A549 (cell line): ENCODE measurements around the gene RNF183. TPM values are rescaled to one million over a fixed set of nuclear protein-coding genes. Genes with fewer than 3 reads are reported as not detected.

Experiments
- ATAC-seq, 2 experiments: fragments of 200-7000 bp in 1 of 2; fragments of >200 bp in 1 of 2; cut with Nextera tagmentation in 1 of 2; cut with Tn5 transposase in 1 of 2; 3 replicates each; pipeline versions ENCODE4 v1.8.0 to v1.9.1; 2018 to 2020; ENCODE audit warnings: mild to moderate bottlenecking in 1 of 2, moderate library complexity in 1 of 2
- CTCF ChIA-PET: fragments of 300-600 bp; sonication (Branson Sonifier 250); formaldehyde crosslinking; extraction: SDS; loops from one replicate; lab custom pipeline; 2021; ENCODE audit warnings: antibody characterized with exemption, inconsistent platforms; lab: Yijun Ruan, JAX
- POLR2A ChIA-PET: fragments of 350-600 bp; formaldehyde crosslinking; extraction: SDS; loops from one replicate; lab custom pipeline; 2021; ENCODE audit warnings: antibody characterized with exemption, inconsistent platforms; lab: Yijun Ruan, JAX
- DNase-seq, 2 experiments: peaks; one replicate each; pipeline versions ENCODE4 v3.0.0 to v3.0.0-alpha.2; 2011 to 2016; ENCODE audit warnings: low read depth in 1 of 2, low spot score in 1 of 2
- FAIRE-seq: peaks from 2 replicates; lab custom pipeline; 2011; peaks lifted over from hg19 to GRCh38; lab: Jason Lieb, UNC
- H3K27ac ChIP-seq, 2 experiments: fragments of >200 bp; sonication (Bioruptor Twin); formaldehyde crosslinking; 3 replicates each; pipeline ENCODE4 v1.5.1; 2016 to 2017
- H3K4me1 ChIP-seq: fragments of >200 bp; sonication (Bioruptor Twin); formaldehyde crosslinking; 3 replicates; pipeline ENCODE4 v1.6.1; 2016
- H3K4me2 ChIP-seq: fragments of >200 bp; sonication (Bioruptor Twin); formaldehyde crosslinking; 3 replicates; pipeline ENCODE4 v1.6.1; 2016
- H3K4me3 ChIP-seq: fragments of >200 bp; sonication (Bioruptor Twin); formaldehyde crosslinking; 3 replicates; pipeline ENCODE4 v1.5.1; 2016
- H3K9me3 ChIP-seq: fragments of >200 bp; sonication (Bioruptor Twin); formaldehyde crosslinking; 3 replicates; pipeline ENCODE4 v1.6.1; 2016
- BHLHE40 ChIP-seq: IDR thresholded peaks from 2 replicates; pipeline ENCODE4 v1.6.1; 2012; ENCODE audit warnings: low read depth, low read length, inconsistent platforms
- CEBPB ChIP-seq, 2 experiments: fragments of >200 bp in 1 of 2; sonication (Bioruptor Twin) in 1 of 2; formaldehyde crosslinking in 1 of 2; IDR thresholded peaks; 2 replicates each; pipeline ENCODE4 v1.6.1; 2012 to 2016
- ESRRA ChIP-seq: fragments of 150-350 bp; IDR thresholded peaks from 2 replicates; pipeline ENCODE4 v1.6.1; 2014; ENCODE audit warnings: mild to moderate bottlenecking, low read length, borderline replicate concordance
- FOSB ChIP-seq: fragments of 250-450 bp; sonication (Bioruptor Pico); IDR thresholded peaks from 2 replicates; pipeline ENCODE4 v1.5.0; 2020; ENCODE audit warnings: mild to moderate bottlenecking, moderate library complexity
- FOXS1 ChIP-seq: fragments of 250-450 bp; sonication (Bioruptor Pico); IDR thresholded peaks from 2 replicates; pipeline ENCODE4 v1.5.0; 2020; ENCODE audit warnings: mild to moderate bottlenecking, moderate library complexity
- GATA3 ChIP-seq: IDR thresholded peaks from 2 replicates; pipeline ENCODE4 v1.6.1; 2012; ENCODE audit warnings: borderline replicate concordance
- HEYL ChIP-seq: fragments of 250-450 bp; sonication (Bioruptor Pico); IDR thresholded peaks from 2 replicates; pipeline ENCODE4 v1.8.0; 2021; ENCODE audit warnings: mild to moderate bottlenecking, moderate library complexity
- HOXB13 ChIP-seq: fragments of 250-450 bp; sonication (Bioruptor Pico); IDR thresholded peaks from 2 replicates; pipeline ENCODE4 v1.5.0; 2020; ENCODE audit warnings: low read depth, mild to moderate bottlenecking, moderate library complexity
- JUNB ChIP-seq: fragments of >200 bp; sonication (Bioruptor Twin); formaldehyde crosslinking; IDR thresholded peaks from 2 replicates; pipeline ENCODE4 v1.6.1; 2016
- KDM1A ChIP-seq: fragments of 200-600 bp; sonication (generic); IDR thresholded peaks from 2 replicates; pipeline ENCODE4 v1.6.1; 2016; ENCODE audit warnings: low read depth, mild to moderate bottlenecking
- MYC ChIP-seq: IDR thresholded peaks from 2 replicates; pipeline ENCODE4 v1.6.1; 2012; ENCODE audit warnings: mild to moderate bottlenecking, inconsistent platforms, low read length, improper control_type of control experiment, borderline replicate concordance
- NR3C1 ChIP-seq: fragments of >200 bp; sonication (Bioruptor Twin); formaldehyde crosslinking; IDR thresholded peaks from 3 replicates; pipeline ENCODE4 v1.6.1; 2017
- POLR2AphosphoS2 ChIP-seq: conservative IDR thresholded peaks from 2 replicates; pipeline ENCODE4 v1.6.1; 2012; ENCODE audit warnings: low read length, improper control_type of control experiment, inconsistent platforms
- RNF2 ChIP-seq: fragments of 200-600 bp; sonication (generic); IDR thresholded peaks from 2 replicates; pipeline ENCODE4 v1.6.1; 2016; ENCODE audit warnings: low read depth, mild to moderate bottlenecking, antibody characterized with exemption, moderate library complexity, borderline replicate concordance
- TFCP2L1 ChIP-seq: fragments of 250-450 bp; sonication (Bioruptor Pico); IDR thresholded peaks from 2 replicates; pipeline ENCODE4 v1.5.0; 2021; ENCODE audit warnings: mild to moderate bottlenecking
- ZC3H11A ChIP-seq: fragments of 450-650 bp; IDR thresholded peaks from 2 replicates; pipeline ENCODE4 v1.6.1; 2014; ENCODE audit warnings: antibody characterized with exemption, mild to moderate bottlenecking
- ZNF302 ChIP-seq: fragments of 250-450 bp; sonication (Bioruptor Pico); IDR thresholded peaks from 2 replicates; pipeline ENCODE4 v1.9.0; 2021; ENCODE audit warnings: inconsistent platforms, mild to moderate bottlenecking, moderate library complexity
- WGBS: methylation state at CpG from one replicate; pipeline ENCODE4 v1.1.6; 2017; ENCODE audit errors: missing lambda C conversion rate; 5-methylcytosine and 5-hydroxymethylcytosine counted together
- polyA plus RNA-seq, 4 experiments: library from polyadenylated mRNA; depleted of rRNA in 3 of 4; stranded (reverse); fragments of >200 nt; fragmentation: RNase III in 1 of 4; extraction: RNeasy Plus Mini Kit Qiagen cat#74134 plus additional on column Dnase treatment in 1 of 4; gene quantifications; 2 replicates in 3 of 4; 3 replicates in 1 of 4; pipeline ENCODE4 v1.2.3, GENCODE V29; 2011 to 2017
- TF ChIP-seq, protein P1 (sequence below): IDR thresholded peaks from 2 replicates; pipeline ENCODE4 v1.6.1; 2012
- TF ChIP-seq, protein P2 (sequence below): fragments of 450-650 bp; IDR thresholded peaks from 2 replicates; pipeline ENCODE4 v1.6.1; 2014; ENCODE audit warnings: antibody characterized with exemption
- TF ChIP-seq, protein P3 (sequence below): fragments of 250-450 bp; sonication (Bioruptor Pico); IDR thresholded peaks from 2 replicates; pipeline ENCODE4 v1.5.0; 2020; ENCODE audit warnings: low read depth, mild to moderate bottlenecking, moderate library complexity
- TF ChIP-seq, protein P4 (sequence below): fragments of >200 bp; sonication (Bioruptor Twin); formaldehyde crosslinking; IDR thresholded peaks from 3 replicates; pipeline ENCODE4 v1.6.1; 2016
- TF ChIP-seq, protein P5 (sequence below): IDR thresholded peaks from 2 replicates; pipeline ENCODE4 v1.6.1; 2012; ENCODE audit warnings: low read depth, borderline replicate concordance

The RNF183 gene
- polyA plus RNA-seq, 2 of the 4 experiments (the other 2 are of a cell fraction): 0.13 TPM; not detected in 1

DNA sequence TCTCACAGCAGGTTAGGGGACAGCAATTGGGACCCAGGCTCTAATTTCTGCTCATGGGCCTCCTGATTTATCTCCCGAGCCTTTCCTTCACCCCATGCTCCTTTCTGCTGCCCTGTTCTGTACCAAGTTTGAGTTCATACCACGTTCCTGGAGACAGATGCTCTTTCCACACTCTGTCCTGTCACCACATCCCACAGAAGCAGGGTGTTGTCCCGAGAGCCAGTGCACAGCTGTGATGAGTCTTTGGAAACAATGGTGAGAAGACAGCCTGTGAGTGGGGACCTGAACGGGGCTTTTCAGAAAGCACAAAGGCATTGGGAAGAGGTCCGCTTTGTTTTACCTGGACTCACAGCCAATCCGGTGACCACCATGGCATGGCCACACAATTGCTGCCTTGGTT is 19.5 kb upstream of the RNF183 start:
- CTCF ChIA-PET: interaction anchor here (1.3 kb wide), 1 partner anchor 13 kb away, joined by 3 read pairs; no protein-coding TSS in a partner anchor
- no peak for DNase-seq
- POLR2A ChIA-PET: no interaction called here
- TF ChIP-seq FOXS1 (no peak), NR3C1 (no peak), POLR2AphosphoS2 (no peak), ZNF302 (no peak), KDM1A (no peak), RNF2 (no peak), GATA3 (no peak), ESRRA (no peak)
- TF ChIP-seq, protein P1, sequence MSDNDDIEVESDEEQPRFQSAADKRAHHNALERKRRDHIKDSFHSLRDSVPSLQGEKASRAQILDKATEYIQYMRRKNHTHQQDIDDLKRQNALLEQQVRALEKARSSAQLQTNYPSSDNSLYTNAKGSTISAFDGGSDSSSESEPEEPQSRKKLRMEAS: no peak
- TF ChIP-seq, protein P2, sequence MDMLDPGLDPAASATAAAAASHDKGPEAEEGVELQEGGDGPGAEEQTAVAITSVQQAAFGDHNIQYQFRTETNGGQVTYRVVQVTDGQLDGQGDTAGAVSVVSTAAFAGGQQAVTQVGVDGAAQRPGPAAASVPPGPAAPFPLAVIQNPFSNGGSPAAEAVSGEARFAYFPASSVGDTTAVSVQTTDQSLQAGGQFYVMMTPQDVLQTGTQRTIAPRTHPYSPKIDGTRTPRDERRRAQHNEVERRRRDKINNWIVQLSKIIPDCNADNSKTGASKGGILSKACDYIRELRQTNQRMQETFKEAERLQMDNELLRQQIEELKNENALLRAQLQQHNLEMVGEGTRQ: no peak
- TF ChIP-seq, protein P3, sequence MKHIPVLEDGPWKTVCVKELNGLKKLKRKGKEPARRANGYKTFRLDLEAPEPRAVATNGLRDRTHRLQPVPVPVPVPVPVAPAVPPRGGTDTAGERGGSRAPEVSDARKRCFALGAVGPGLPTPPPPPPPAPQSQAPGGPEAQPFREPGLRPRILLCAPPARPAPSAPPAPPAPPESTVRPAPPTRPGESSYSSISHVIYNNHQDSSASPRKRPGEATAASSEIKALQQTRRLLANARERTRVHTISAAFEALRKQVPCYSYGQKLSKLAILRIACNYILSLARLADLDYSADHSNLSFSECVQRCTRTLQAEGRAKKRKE: no peak
- TF ChIP-seq, all 56 proteins: peak for 0
- ATAC-seq (no peak), FAIRE-seq (no peak)
- no peak overlapping the region for H3K4me3 ChIP-seq
- H3K4me1 ChIP-seq: no peaks in the 10 kb centered on the region
- no peaks in the 10 kb centered on the region for H3K9me3 ChIP-seq
- 58% methylated on average over 6 of the region's 6 CpGs for WGBS
- H3K4me2 ChIP-seq: no peak overlapping the region
- H3K27ac ChIP-seq: no peak overlapping the region

DNA sequence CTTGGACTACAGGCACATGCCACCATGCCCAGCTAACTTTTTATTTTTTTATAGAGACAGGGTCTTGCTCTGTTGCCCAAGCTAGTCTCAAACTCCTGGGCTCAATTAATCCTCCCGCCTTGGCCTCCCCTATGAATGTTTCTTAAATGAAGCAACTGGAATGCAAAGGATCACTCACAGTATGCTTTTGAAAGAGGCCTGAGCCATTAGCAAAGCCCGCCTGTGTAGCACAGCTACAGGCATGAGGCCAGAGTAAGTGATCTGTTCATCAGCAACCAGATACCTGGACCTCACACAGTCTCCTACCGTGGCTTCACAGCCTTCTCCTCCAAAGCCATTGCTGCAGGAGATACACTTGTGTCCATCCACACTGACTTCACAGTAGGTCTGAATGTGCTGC is 16.9 kb upstream of the RNF183 start:
- CTCF ChIA-PET: interaction anchor here (1.3 to 4.3 kb wide), 5 partner anchors 11 to 336 kb away, joined by 3 to 13 read pairs (median 4); partner anchors contain the start of gene ALAD
- TF ChIP-seq CEBPB (IDR thresholded peaks at IDR 0.05) (no peak), HEYL (CRISPR knock-in tag) (no peak), HOXB13 (CRISPR knock-in tag) (no peak), FOSB (no peak), MYC (no peak), TFCP2L1 (CRISPR knock-in tag) (no peak), BHLHE40 (no peak)
- TF ChIP-seq, protein P3: no peak
- TF ChIP-seq, protein P4, sequence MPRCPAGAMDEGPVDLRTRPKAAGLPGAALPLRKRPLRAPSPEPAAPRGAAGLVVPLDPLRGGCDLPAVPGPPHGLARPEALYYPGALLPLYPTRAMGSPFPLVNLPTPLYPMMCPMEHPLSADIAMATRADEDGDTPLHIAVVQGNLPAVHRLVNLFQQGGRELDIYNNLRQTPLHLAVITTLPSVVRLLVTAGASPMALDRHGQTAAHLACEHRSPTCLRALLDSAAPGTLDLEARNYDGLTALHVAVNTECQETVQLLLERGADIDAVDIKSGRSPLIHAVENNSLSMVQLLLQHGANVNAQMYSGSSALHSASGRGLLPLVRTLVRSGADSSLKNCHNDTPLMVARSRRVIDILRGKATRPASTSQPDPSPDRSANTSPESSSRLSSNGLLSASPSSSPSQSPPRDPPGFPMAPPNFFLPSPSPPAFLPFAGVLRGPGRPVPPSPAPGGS: no peak
- TF ChIP-seq, protein P5, sequence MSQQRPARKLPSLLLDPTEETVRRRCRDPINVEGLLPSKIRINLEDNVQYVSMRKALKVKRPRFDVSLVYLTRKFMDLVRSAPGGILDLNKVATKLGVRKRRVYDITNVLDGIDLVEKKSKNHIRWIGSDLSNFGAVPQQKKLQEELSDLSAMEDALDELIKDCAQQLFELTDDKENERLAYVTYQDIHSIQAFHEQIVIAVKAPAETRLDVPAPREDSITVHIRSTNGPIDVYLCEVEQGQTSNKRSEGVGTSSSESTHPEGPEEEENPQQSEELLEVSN: no peak
- TF ChIP-seq, all 56 proteins: peak for 0
- FAIRE-seq: no peak
- POLR2A ChIA-PET: no interaction called here
- 74% methylated on average over 3 of the region's 3 CpGs for WGBS
- Histone ChIP-seq H3K9me3 (no peaks in the 10 kb centered on the region), H3K4me3 (no peak overlapping the region), H3K4me2 (no peak overlapping the region), H3K4me1 (no peaks in the 10 kb centered on the region), H3K27ac (no peak overlapping the region)
- no peak for DNase-seq
- no peak for ATAC-seq

DNA sequence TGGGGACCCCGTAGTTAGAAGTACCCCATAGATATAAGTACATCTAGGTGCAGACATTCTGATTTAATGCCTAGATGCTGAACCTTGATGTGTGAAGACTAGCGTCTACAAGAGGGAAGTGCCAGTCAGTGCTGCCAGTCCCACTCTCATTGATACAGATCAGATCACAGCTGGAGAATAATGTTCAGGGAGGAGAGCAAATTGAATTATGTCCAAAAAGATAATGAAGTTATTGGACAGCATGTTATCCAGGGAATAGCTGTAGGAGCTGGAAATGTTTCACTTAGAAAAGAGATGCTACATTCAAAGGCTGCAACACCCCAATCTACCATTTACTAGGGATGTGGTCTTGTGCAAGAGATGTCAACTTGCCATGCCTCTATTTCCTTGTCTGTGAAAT is 15.9 kb upstream of the RNF183 start:
- DNase-seq: no peak
- TF ChIP-seq, protein P3: no peak
- TF ChIP-seq POLR2AphosphoS2 (no peak), HEYL (CRISPR knock-in tag) (no peak), JUNB (no peak), ZC3H11A (no peak)
- no peak for FAIRE-seq
- POLR2A ChIA-PET: no interaction called here
- no peak overlapping the region for H3K4me3 ChIP-seq
- WGBS: 60% methylated on average over 2 of the region's 2 CpGs
- ATAC-seq: no peak
- no peak overlapping the region for H3K27ac ChIP-seq
- H3K9me3 ChIP-seq: no peaks in the 10 kb centered on the region
- H3K4me1 ChIP-seq: no peaks in the 10 kb centered on the region
- no peak overlapping the region for H3K4me2 ChIP-seq
- CTCF ChIA-PET: interaction anchor here (1.4 to 4.3 kb wide), 6 partner anchors 10 to 339 kb away, joined by 3 to 13 read pairs (median 6); no protein-coding TSS in a partner anchor
